ENCODE results near the gene POLD3. TPM values are rescaled to one million over a fixed set of nuclear protein-coding genes. Genes with fewer than 3 reads are reported as not detected.

POLD3 gene
- polyA plus RNA-seq, 2 of the 4 experiments (the other 2 are of a cell fraction) = 20.7 to 36.3 TPM

GRCh38 chr11:74675761-74676160, 83.4 kb downstream of the POLD3 start (continued):
- TF ChIP-seq, protein P1, sequence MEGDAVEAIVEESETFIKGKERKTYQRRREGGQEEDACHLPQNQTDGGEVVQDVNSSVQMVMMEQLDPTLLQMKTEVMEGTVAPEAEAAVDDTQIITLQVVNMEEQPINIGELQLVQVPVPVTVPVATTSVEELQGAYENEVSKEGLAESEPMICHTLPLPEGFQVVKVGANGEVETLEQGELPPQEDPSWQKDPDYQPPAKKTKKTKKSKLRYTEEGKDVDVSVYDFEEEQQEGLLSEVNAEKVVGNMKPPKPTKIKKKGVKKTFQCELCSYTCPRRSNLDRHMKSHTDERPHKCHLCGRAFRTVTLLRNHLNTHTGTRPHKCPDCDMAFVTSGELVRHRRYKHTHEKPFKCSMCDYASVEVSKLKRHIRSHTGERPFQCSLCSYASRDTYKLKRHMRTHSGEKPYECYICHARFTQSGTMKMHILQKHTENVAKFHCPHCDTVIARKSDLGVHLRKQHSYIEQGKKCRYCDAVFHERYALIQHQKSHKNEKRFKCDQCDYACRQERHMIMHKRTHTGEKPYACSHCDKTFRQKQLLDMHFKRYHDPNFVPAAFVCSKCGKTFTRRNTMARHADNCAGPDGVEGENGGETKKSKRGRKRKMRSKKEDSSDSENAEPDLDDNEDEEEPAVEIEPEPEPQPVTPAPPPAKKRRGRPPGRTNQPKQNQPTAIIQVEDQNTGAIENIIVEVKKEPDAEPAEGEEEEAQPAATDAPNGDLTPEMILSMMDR (IDR thresholded peaks at IDR 0.05) = no peak

- no peak overlapping the region for H3K4me3 ChIP-seq
- ATAC-seq (no peak), DNase-seq (ENCODE audit: low read depth in 1 of 2, low spot score in 1 of 2) (no peak), FAIRE-seq (no peak)
- CTCF ChIA-PET = interaction anchor here (0.7 to 20.4 kb wide), 6 partner anchors 9 to 51 kb away, joined by 3 to 281 read pairs (median 4); no protein-coding TSS in a partner anchor
- H3K4me2 ChIP-seq = peak overlapping the region; percentile 1; the same call in 1 of the 3 replicates
- H3K27ac ChIP-seq = peak overlapping the region; percentile 88 to 100
- whole genome bisulfite sequencing (ENCODE audit: missing lambda C conversion rate) = 94% methylated on average over 5 of the region's 5 CpGs
- peaks cover 49% of the 10 kb centered on the region for H3K4me1 ChIP-seq
- H3K9me3 ChIP-seq = no peaks in the 10 kb centered on the region
- TF ChIP-seq HEYL (CRISPR knock-in tag; IDR thresholded peaks at IDR 0.05) = no peak
- TF ChIP-seq, protein P2, sequence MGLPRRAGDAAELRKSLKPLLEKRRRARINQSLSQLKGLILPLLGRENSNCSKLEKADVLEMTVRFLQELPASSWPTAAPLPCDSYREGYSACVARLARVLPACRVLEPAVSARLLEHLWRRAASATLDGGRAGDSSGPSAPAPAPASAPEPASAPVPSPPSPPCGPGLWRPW (IDR thresholded peaks at IDR 0.05) = no peak
- TF ChIP-seq RARB (CRISPR knock-in tag; IDR thresholded peaks at IDR 0.05) = no peak
- TF ChIP-seq E2F6 (IDR thresholded peaks at IDR 0.05; ENCODE audit: borderline replicate concordance, low read depth) = no peak
- no peak for TF ChIP-seq KDM1A (IDR thresholded peaks at IDR 0.05; ENCODE audit: low read depth)
- no peak for TF ChIP-seq REST (IDR thresholded peaks at IDR 0.05)
- TF ChIP-seq, protein P3, sequence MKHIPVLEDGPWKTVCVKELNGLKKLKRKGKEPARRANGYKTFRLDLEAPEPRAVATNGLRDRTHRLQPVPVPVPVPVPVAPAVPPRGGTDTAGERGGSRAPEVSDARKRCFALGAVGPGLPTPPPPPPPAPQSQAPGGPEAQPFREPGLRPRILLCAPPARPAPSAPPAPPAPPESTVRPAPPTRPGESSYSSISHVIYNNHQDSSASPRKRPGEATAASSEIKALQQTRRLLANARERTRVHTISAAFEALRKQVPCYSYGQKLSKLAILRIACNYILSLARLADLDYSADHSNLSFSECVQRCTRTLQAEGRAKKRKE (CRISPR knock-in tag; IDR thresholded peaks at IDR 0.05; ENCODE audit: low read depth) = no peak
- TF ChIP-seq MAZ (IDR thresholded peaks at IDR 0.05; ENCODE audit: borderline replicate concordance, low read depth, low read length) = no peak
- TF ChIP-seq EHMT2 (IDR thresholded peaks at IDR 0.05; ENCODE audit: low read depth) = no peak
- no peak for TF ChIP-seq CHD4 (IDR thresholded peaks at IDR 0.05; ENCODE audit: borderline replicate concordance)
- no peak for TF ChIP-seq RAD21 (conservative IDR thresholded peaks at IDR 0.05 in 1 of 2, IDR thresholded peaks at IDR 0.05 in 1 of 2)
- TF ChIP-seq GATA3 (IDR thresholded peaks at IDR 0.05; ENCODE audit: borderline replicate concordance) = no peak
- TF ChIP-seq JUN (IDR thresholded peaks at IDR 0.05) = no peak
- no peak for TF ChIP-seq ZFP36 (IDR thresholded peaks at IDR 0.05; ENCODE audit: borderline replicate concordance, partially characterized antibody)
- POLR2A ChIA-PET = no interaction called here
Observed at GRCh38 chr11:74676596-74676995, 84.2 kb downstream of the POLD3 start.

DNA sequence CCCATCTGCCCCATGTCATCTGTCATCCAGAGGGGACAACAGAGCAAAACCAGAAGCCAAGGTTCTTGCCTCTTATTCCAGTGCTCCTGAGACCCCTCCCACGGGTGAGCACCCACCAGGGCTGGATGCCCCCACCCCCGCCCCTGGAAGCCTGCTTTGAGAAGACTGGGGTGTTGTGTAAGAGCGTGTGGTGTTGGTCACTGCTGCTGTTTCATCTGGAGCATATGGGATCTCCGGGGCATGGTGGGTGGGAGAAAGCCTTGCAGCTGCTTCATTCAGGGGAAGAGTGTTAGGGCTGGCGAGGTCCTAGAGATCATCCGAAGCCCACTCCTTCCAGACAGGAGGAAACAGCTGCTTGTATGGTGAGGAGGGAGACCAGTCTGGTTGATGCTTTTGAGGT, 84.7 kb downstream of the POLD3 start:
- no peak for FAIRE-seq
- CTCF ChIA-PET = interaction anchor here (1.1 to 20.4 kb wide), 4 partner anchors 8 to 44 kb away, joined by 3 to 281 read pairs (median 4); no protein-coding TSS in a partner anchor
- TF ChIP-seq CBX2 (IDR thresholded peaks at IDR 0.05; ENCODE audit: borderline replicate concordance, low read depth) (no peak), SMC3 (IDR thresholded peaks at IDR 0.05) (no peak), JUNB (IDR thresholded peaks at IDR 0.05) (no peak), RCOR1 (IDR thresholded peaks at IDR 0.05; ENCODE audit: low read depth, low read length) (no peak), HDAC2 (IDR thresholded peaks at IDR 0.05) (no peak), ZFP36 (IDR thresholded peaks at IDR 0.05; ENCODE audit: borderline replicate concordance, partially characterized antibody) (no peak), NR3C1 (IDR thresholded peaks at IDR 0.05) (no peak), FOSB (CRISPR knock-in tag; IDR thresholded peaks at IDR 0.05) (no peak), RNF2 (IDR thresholded peaks at IDR 0.05; ENCODE audit: borderline replicate concordance, low read depth) (no peak), MAZ (IDR thresholded peaks at IDR 0.05; ENCODE audit: borderline replicate concordance, low read depth, low read length) (no peak), KDM5A (IDR thresholded peaks at IDR 0.05) (no peak), FOSL2 (IDR thresholded peaks at IDR 0.05) (no peak), FOSL2 (CRISPR knock-in tag; IDR thresholded peaks at IDR 0.05) (no peak), ZC3H11A (IDR thresholded peaks at IDR 0.05) (no peak), POLR2A (IDR thresholded peaks at IDR 0.05; ENCODE audit: low read length) (no peak), EP300 (IDR thresholded peaks at IDR 0.05) (no peak)
- TF ChIP-seq, protein P3 (CRISPR knock-in tag; IDR thresholded peaks at IDR 0.05; ENCODE audit: low read depth) = no peak
- TF ChIP-seq, protein P4, sequence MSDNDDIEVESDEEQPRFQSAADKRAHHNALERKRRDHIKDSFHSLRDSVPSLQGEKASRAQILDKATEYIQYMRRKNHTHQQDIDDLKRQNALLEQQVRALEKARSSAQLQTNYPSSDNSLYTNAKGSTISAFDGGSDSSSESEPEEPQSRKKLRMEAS (IDR thresholded peaks at IDR 0.05) = no peak

More for the DNA sequence above, 84.7 kb downstream of the POLD3 start:
- POLR2A ChIA-PET = no interaction called here
- ATAC-seq (no peak), DNase-seq (ENCODE audit: low read depth in 1 of 2, low spot score in 1 of 2) (no peak)
- peaks cover 49% of the 10 kb centered on the region for H3K4me1 ChIP-seq
- WGBS (ENCODE audit: missing lambda C conversion rate) = 74% methylated on average over 6 of the region's 6 CpGs
- peak overlapping the region; percentile 88 to 100 for H3K27ac ChIP-seq
- no peaks in the 10 kb centered on the region for H3K9me3 ChIP-seq
- no peak overlapping the region for H3K4me2 ChIP-seq
- no peak overlapping the region for H3K4me3 ChIP-seq

All from A549 (cell line).